Heart left ventricle (tissue), 16 donors: ENCODE measurements around the gene CSMD2. TPM values are rescaled to one million over a fixed set of nuclear protein-coding genes. Genes with fewer than 3 reads are reported as not detected.

Experiments
- ATAC-seq, 4 donors: fragments of 200-7000 bp; cut with Tn5 transposase; one replicate each; pipeline ENCODE4 v1.9.1; 2020 to 2022; ENCODE audit warnings: moderate library complexity in 4 of 4, mild to moderate bottlenecking in 3 of 4, moderate number of reproducible peaks in 1 of 4
- DNase-seq, 5 donors: peaks; one replicate each; pipeline ENCODE4 v3.0.0-alpha.2; 2020
- H3K27ac ChIP-seq, 12 donors: fragments of 200-600 bp; sonication (generic) in 4 of 12; one replicate each; pipeline versions ENCODE4 v1.5.0 to v1.8.0; 2016 to 2022; ENCODE audit warnings: mild to moderate bottlenecking in 2 of 12
- H3K27me3 ChIP-seq, 9 donors: fragments of 200-600 bp; sonication (generic) in 2 of 9; one replicate each; pipeline versions ENCODE4 v1.5.1 to v1.8.0; 2016 to 2022; ENCODE audit warnings: mild to moderate bottlenecking in 3 of 9
- H3K36me3 ChIP-seq, 9 donors: fragments of 200-600 bp; sonication (generic) in 2 of 9; one replicate each; pipeline versions ENCODE4 v1.5.0 to v1.8.0; 2018 to 2022; ENCODE audit warnings: mild to moderate bottlenecking in 2 of 9
- H3K4me1 ChIP-seq, 12 donors: fragments of 200-600 bp; sonication (generic) in 4 of 12; one replicate each; pipeline versions ENCODE4 v1.5.0 to v1.8.0; 2016 to 2022; ENCODE audit warnings: mild to moderate bottlenecking in 3 of 12
- H3K4me3 ChIP-seq, 12 donors: fragments of 200-600 bp; sonication (generic) in 4 of 12; one replicate each; pipeline versions ENCODE4 v1.5.0 to v1.8.0; 2017 to 2022; ENCODE audit warnings: mild to moderate bottlenecking in 9 of 12, moderate library complexity in 4 of 12
- H3K9me3 ChIP-seq, 12 donors: fragments of 200-600 bp; sonication (generic) in 4 of 12; one replicate each; pipeline versions ENCODE4 v1.5.0 to v1.8.0; 2016 to 2022; ENCODE audit warnings: mild to moderate bottlenecking in 1 of 12
- CTCF ChIP-seq, 12 donors: fragments of 200-600 bp; sonication (generic) in 4 of 12; IDR thresholded peaks; one replicate each; pipeline versions ENCODE4 v1.5.0 to v1.8.0; 2018 to 2022; ENCODE audit warnings: antibody characterized with exemption in 12 of 12, mild to moderate bottlenecking in 5 of 12
- POLR2A ChIP-seq, 2 donors: fragments of 450-650 bp; IDR thresholded peaks; one replicate each; pipeline ENCODE4 v1.6.1; 2017; ENCODE audit warnings: antibody characterized with exemption in 2 of 2, mild to moderate bottlenecking in 2 of 2, moderate library complexity in 2 of 2
- WGBS, 4 donors: extraction: QIAGEN DNeasy Blood & Tissue Kit in 2 of 4; methylation state at CpG; one replicate each; pipeline versions ENCODE4 v1.1.5 to v1.1.7; 2013 to 2018; 5-methylcytosine and 5-hydroxymethylcytosine counted together
- intact Hi-C, 10 donors: fragments of 100-400 bp; cut with DNase I; formaldehyde crosslinking; loops; one replicate each; pipeline versions ENCODE4 v1.11.1 to v1.14.2; 2022
- polyA plus RNA-seq, 2 donors: library from polyadenylated mRNA; stranded (reverse); fragments of 200-250 nt; gene quantifications; one replicate each; pipeline ENCODE4 v1.2.3, GENCODE V29; 2013
- total RNA-seq, 9 donors: library from RNA; depleted of rRNA in 2 of 9; stranded (reverse); fragments of >200 nt in 2 of 9; fragmentation: NEBNext Ultra II Directional in 3 of 9; extraction: Animal tissue kit (Norgen Biotek cat#: 25700) in 3 of 9; gene quantifications; one replicate each; pipeline versions ENCODE4 v1.1.0 to v1.2.4, GENCODE V29; 2016 to 2023
- donor health status: ischemic (EF 13 %, LVEDD 7.1; RV severe dilation, severe dysfunction).
- donor health status: healthy with polysubstance abuse.
- donor health status: DM: no; HTN: yes; CAD: no.
- donor health status: DM: no; HTN: no; CAD: no.
- donor health status: ischemic (EF 25% LVEDD 6.9; RV normal size, moderate dysfunction).
- donor health status: ischemic (EF 25% LVEDD 5.7; RV mildly dilated, moderate dysfunction).
- donor health status: healthy.
- donor health status: DM: yes; HTN: yes; CAD: no.
- donor health status: ischemic (EF 35%, LVEDD 5.7; RV mildly dilated, moderate dysfunction).
- donor health status: nonischemic (EF 11% LVEDD 7.7; RV severe dilation, severe dysfunction).
- donor health status: DM: yes; HTN: yes; CAD: no.
- donor health status: PGD.
- donor health status: ischemic (EF 29% LVEDD 5.4; RV normal size, mild dysfunction).
- donor health status: nonischemic (EF 23%, LVEDD 6.1; RV moderate dilation, normal function).

The CSMD2 gene
- total and polyA plus RNA-seq, 11 donors: 0.02 to 0.79 (median 0.22) TPM

- intact Hi-C loops: no loop called here
- ATAC-seq (peak; percentile 92 to 96 (median 94)), DNase-seq (peak; percentile 51 to 80 (median 78))
- 57 to 72% (median 62%) methylated on average over 10 of the region's 10 CpGs for WGBS, 4 donors
- no peaks in the 10 kb centered on the region for H3K36me3 ChIP-seq
- no peak overlapping the region for H3K4me3 ChIP-seq
- H3K27ac ChIP-seq: no peak overlapping the region
- peaks cover 0 to 36% (median 14%) of the 10 kb centered on the region in 12 donors for H3K4me1 ChIP-seq
- no peaks in the 10 kb centered on the region for H3K9me3 ChIP-seq
- TF ChIP-seq CTCF (IDR thresholded peaks at IDR 0.05) (no peak), POLR2A (IDR thresholded peaks at IDR 0.05) (no peak)
- H3K27me3 ChIP-seq: no peaks in the 10 kb centered on the region
These were observed 192.2 kb downstream of the CSMD2 start for GRCh38 chr1:33972676-33973395.

GRCh38 chr1:33971913-33972312, 193.1 kb downstream of the CSMD2 start:
- Histone ChIP-seq H3K27me3 (no peaks in the 10 kb centered on the region), H3K36me3 (no peaks in the 10 kb centered on the region), H3K4me1 (peaks cover 0 to 36% (median 14%) of the 10 kb centered on the region in 12 donors), H3K4me3 (no peak overlapping the region), H3K9me3 (no peaks in the 10 kb centered on the region), H3K27ac (no peak overlapping the region)
- intact Hi-C loops: no loop called here
- TF ChIP-seq POLR2A (IDR thresholded peaks at IDR 0.05): no peak
- no peak for TF ChIP-seq CTCF (IDR thresholded peaks at IDR 0.05)
- ATAC-seq (no peak), DNase-seq (no peak)
- 63 to 77% (median 70%) methylated on average over 7 of the region's 7 CpGs for WGBS, 4 donors

GRCh38 chr1:33971018-33971710, 193.9 kb downstream of the CSMD2 start:
- Histone ChIP-seq H3K27me3 (no peaks in the 10 kb centered on the region), H3K9me3 (no peaks in the 10 kb centered on the region), H3K36me3 (no peaks in the 10 kb centered on the region), H3K4me3 (no peak overlapping the region), H3K27ac (no peak overlapping the region), H3K4me1 (peaks cover 0 to 36% (median 14%) of the 10 kb centered on the region in 12 donors)
- WGBS, 4 donors: 63 to 71% (median 69%) methylated on average over 10 to 17 of the region's 17 CpGs
- peak in 1 of 4 donors; percentile 6 for ATAC-seq
- intact Hi-C loops: no loop called here
- DNase-seq: peak in 2 of 5 donors; percentile 12 to 43
- TF ChIP-seq POLR2A (IDR thresholded peaks at IDR 0.05): no peak
- no peak for TF ChIP-seq CTCF (IDR thresholded peaks at IDR 0.05)

- no peak overlapping the region for H3K4me3 ChIP-seq
- no peaks in the 10 kb centered on the region for H3K36me3 ChIP-seq
- ATAC-seq (no peak), DNase-seq (no peak)
- no peak overlapping the region for H3K27ac ChIP-seq
- 72 to 95% (median 89%) methylated on average over 4 to 5 of the region's 5 CpGs for WGBS, 4 donors
- intact Hi-C loops: no loop called here
- no peaks in the 10 kb centered on the region for H3K9me3 ChIP-seq
- no peak for TF ChIP-seq CTCF (IDR thresholded peaks at IDR 0.05)
- no peak for TF ChIP-seq POLR2A (IDR thresholded peaks at IDR 0.05)
- H3K27me3 ChIP-seq: no peaks in the 10 kb centered on the region
- peaks cover 0 to 36% (median 14%) of the 10 kb centered on the region in 12 donors for H3K4me1 ChIP-seq
These were observed 194.7 kb downstream of the CSMD2 start for GRCh38 chr1:33970148-33970825.
